ENCODE results near the gene LY6G6D.

- TF ChIP-seq ZNF274 (IDR thresholded peaks at IDR 0.05; ENCODE audit: low read depth, low read length) (no peak), YY1 (IDR thresholded peaks at IDR 0.05; ENCODE audit: insufficient read depth, insufficient read length) (no peak)
Measured at GRCh38 chr6:31705931-31706330, 9.2 kb upstream of the LY6G6D start.

Data from NT2/D1 (cell line).